GM19035 (cell line): ENCODE measurements around the gene ELAVL2.

Experiments
- ATAC-seq: cut with Tn5 transposase; IDR thresholded peaks from one replicate; pipeline ENCODE4 v1.9.1; 2021; ENCODE audit not compliant: unreplicated experiment

ELAVL2 gene

DNA sequence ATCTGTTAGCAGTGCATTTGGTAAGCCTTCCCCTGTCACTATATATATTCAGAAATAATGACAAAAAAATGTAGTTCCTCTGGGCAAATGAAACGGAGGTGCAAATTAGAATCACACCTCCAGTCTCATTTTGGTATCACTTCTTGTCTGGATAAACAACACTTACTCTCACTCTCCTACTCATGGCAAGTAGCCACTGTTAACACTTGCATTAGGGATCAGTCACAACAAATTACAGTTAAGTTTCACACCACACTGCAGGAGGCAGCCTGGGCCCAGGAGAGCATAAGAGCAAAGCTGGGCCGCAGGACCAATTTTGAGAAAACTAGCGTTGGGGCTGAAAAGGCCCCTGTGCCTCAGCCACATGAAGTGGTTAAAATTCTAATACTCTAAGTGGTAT is 161.0 kb downstream of the ELAVL2 start:
- ATAC-seq = no peak

GRCh38 chr9:23663946-23664345 is 162.1 kb downstream of the ELAVL2 start:
- no peak for ATAC-seq

GRCh38 chr9:23663536-23663935 is 162.5 kb downstream of the ELAVL2 start:
- no peak for ATAC-seq

GRCh38 chr9:23663125-23663524 is 162.9 kb downstream of the ELAVL2 start:
- ATAC-seq = no peak

- ATAC-seq = no peak
Measured at GRCh38 chr9:23662320-23662719, 163.7 kb downstream of the ELAVL2 start.

GRCh38 chr9:23659346-23660006 is 166.6 kb downstream of the ELAVL2 start:
- no peak for ATAC-seq

GRCh38 chr9:23658376-23659258 is 167.4 kb downstream of the ELAVL2 start:
- ATAC-seq = no peak

GRCh38 chr9:23651051-23651450 is 175.0 kb downstream of the ELAVL2 start:
- no peak for ATAC-seq

DNA sequence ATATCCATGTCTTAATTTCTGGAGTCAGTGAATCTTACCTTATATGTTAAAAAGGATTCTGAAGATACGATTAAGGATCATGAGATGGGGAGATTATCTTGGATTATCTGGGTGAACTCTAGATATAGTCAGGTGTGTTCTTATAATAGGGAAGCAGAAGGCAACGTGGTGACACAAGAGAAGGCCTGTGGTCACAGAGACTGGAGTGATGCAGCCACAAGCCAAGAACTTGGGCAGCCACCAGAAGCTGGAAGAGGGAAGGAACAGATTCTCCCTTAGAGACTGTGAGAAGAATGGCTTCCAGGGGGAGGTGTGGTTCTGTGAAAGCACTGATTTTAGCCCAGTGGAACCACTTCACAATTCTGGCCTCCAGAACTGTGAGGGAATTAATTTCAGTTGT is 177.4 kb downstream of the ELAVL2 start:
- no peak for ATAC-seq

DNA sequence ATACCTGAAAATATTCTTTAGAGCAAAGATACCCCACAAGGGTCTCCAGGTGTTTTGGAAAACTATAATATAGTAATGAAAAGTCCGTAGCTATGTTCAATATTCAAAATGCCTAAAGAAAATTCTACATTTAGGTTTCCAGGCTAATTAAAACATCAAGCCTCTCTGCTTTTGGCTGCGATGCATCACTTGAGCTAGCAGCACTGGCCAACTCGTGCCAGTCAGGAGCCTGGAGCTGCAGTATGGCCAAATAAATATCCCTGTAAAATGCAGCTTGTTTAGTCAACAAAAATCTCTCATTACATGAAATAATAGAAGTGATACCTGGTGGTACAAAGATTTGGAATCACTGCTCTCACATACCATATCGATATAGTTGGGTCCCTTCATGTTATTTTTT is 181.1 kb downstream of the ELAVL2 start:
- no peak for ATAC-seq

GRCh38 chr9:23644326-23644725 is 181.7 kb downstream of the ELAVL2 start:
- no peak for ATAC-seq

GRCh38 chr9:23643656-23644258 is 182.3 kb downstream of the ELAVL2 start:
- no peak for ATAC-seq
